ENCODE data around the gene LYRM2.

DNA sequence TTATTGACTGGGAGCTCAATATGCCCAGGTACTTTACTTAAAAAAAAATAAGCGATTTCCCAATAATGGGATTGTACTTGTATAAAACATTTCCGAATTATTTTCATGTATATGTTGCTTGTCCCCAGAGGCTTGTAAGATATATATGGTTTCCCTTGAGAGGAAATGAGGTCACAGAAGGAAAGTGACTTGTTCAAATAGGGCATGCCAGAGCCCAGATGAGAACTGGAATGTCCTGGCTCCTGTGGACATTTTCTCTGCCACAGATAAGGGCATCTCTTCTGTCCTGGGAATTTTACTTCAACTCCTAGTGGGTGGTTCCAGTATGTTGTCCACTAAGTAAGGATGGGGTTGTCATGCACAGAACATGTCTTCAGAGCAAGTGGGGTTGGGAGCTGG is 63.0 kb downstream of the LYRM2 start:
- TF ChIP-seq ZNF473 (tag by site-specific recombination; IDR thresholded peaks at IDR 0.05) (no peak), WT1 (tag by site-specific recombination; IDR thresholded peaks at IDR 0.05) (no peak), IKZF3 (tag by site-specific recombination; IDR thresholded peaks at IDR 0.05) (no peak), ZNF202 (tag by site-specific recombination; IDR thresholded peaks at IDR 0.05; ENCODE audit: borderline replicate concordance) (no peak)

All from HEK293 (cell line).